GM18517 (cell line): ENCODE data around the gene DOCK10.
"Not testable (repeated sequence)": the region's sequence is repeated elsewhere in the genome, so short reads cannot be mapped to it uniquely, and the experiment has no call there.

Source experiments
- ATAC-seq: cut with Tn5 transposase; IDR thresholded peaks from one replicate; pipeline ENCODE4 v1.9.1; 2021; ENCODE audit warnings: mild to moderate bottlenecking, moderate library complexity; ENCODE audit not compliant: unreplicated experiment

DOCK10 gene

GRCh38 chr2:224951723-224952481 is 90.4 kb downstream of the DOCK10 start:
- peak; percentile 26 for ATAC-seq

- no peak for ATAC-seq
Observed at GRCh38 chr2:224948859-224949258, 93.4 kb downstream of the DOCK10 start.

- ATAC-seq: no peak
Observed at GRCh38 chr2:224948005-224948404, 94.3 kb downstream of the DOCK10 start.

GRCh38 chr2:224947566-224947965 is 94.7 kb downstream of the DOCK10 start:
- ATAC-seq: no peak

- ATAC-seq: peak; percentile 77
Observed at GRCh38 chr2:224946895-224947294, 95.4 kb downstream of the DOCK10 start.

GRCh38 chr2:224944707-224945547 is 97.3 kb downstream of the DOCK10 start:
- no peak for ATAC-seq

- ATAC-seq: not testable (repeated sequence)
Observed at GRCh38 chr2:224943601-224944041, 98.6 kb downstream of the DOCK10 start.

- ATAC-seq: no peak
Observed at GRCh38 chr2:224941960-224942359, 100.3 kb downstream of the DOCK10 start.

GRCh38 chr2:224940618-224941017 is 101.7 kb downstream of the DOCK10 start:
- no peak for ATAC-seq

- ATAC-seq: peak; percentile 40
Observed at GRCh38 chr2:224938651-224939182, 103.6 kb downstream of the DOCK10 start.

GRCh38 chr2:224937887-224938286 is 104.4 kb downstream of the DOCK10 start:
- ATAC-seq: peak; percentile 90

GRCh38 chr2:224934526-224935188 is 107.6 kb downstream of the DOCK10 start:
- no peak for ATAC-seq

- ATAC-seq: no peak
Observed at GRCh38 chr2:224933431-224933830, 108.8 kb downstream of the DOCK10 start.

GRCh38 chr2:224932522-224932921 is 109.7 kb downstream of the DOCK10 start:
- no peak for ATAC-seq

- ATAC-seq: no peak
Observed at GRCh38 chr2:224931956-224932355, 110.3 kb downstream of the DOCK10 start.

GRCh38 chr2:224930990-224931389 is 111.3 kb downstream of the DOCK10 start:
- ATAC-seq: no peak

- ATAC-seq: no peak
Observed at GRCh38 chr2:224930124-224930523, 112.1 kb downstream of the DOCK10 start.

GRCh38 chr2:224929512-224929911 is 112.8 kb downstream of the DOCK10 start:
- no peak for ATAC-seq

- no peak for ATAC-seq
Observed at GRCh38 chr2:224927646-224928173, 114.6 kb downstream of the DOCK10 start.

- ATAC-seq: no peak
Observed at GRCh38 chr2:224927011-224927410, 115.3 kb downstream of the DOCK10 start.

- ATAC-seq: peak; percentile 31
Observed at GRCh38 chr2:224925810-224926100, 116.5 kb downstream of the DOCK10 start.
